IMR-90 (cell line): Measurements from ENCODE around the gene ZBTB25.

Experiments
- MXI1 ChIP-seq: IDR thresholded peaks from 2 replicates; pipeline ENCODE4 v1.6.1; 2012; ENCODE audit warnings: low read depth, mild to moderate bottlenecking, low read length, moderate library complexity, borderline replicate concordance
- POLR2A ChIP-seq: IDR thresholded peaks from 2 replicates; pipeline ENCODE4 v1.6.1; 2012; ENCODE audit warnings: mild to moderate bottlenecking, low read depth, low read length
- RAD21 ChIP-seq: IDR thresholded peaks from 2 replicates; pipeline ENCODE4 v1.6.1; 2012; ENCODE audit warnings: low read length, improper control_type of control experiment
- RCOR1 ChIP-seq: IDR thresholded peaks from 2 replicates; pipeline ENCODE4 v1.6.1; 2012; ENCODE audit warnings: mild to moderate bottlenecking, low read length, improper control_type of control experiment; ENCODE audit not compliant: insufficient replicate concordance

GRCh38 chr14:64454671-64455070 lies 49.0 kb downstream of the ZBTB25 start:
- no peak for TF ChIP-seq MXI1
- TF ChIP-seq RAD21: no peak
- TF ChIP-seq POLR2A: no peak
- TF ChIP-seq RCOR1: no peak
